GM18870 (cell line): ENCODE data around the gene PLEKHG7.
A peak's percentile ranks its signal among the peaks of the same experiment; 100 is the strongest.
"Not testable (repeated sequence)": the region's sequence is repeated elsewhere in the genome, so short reads cannot be mapped to it uniquely, and the experiment has no call there.

ENCODE experiments used
- ATAC-seq: cut with Tn5 transposase; IDR thresholded peaks from one replicate; pipeline ENCODE4 v1.9.1; 2021; ENCODE audit warnings: moderate library complexity; ENCODE audit not compliant: unreplicated experiment

The PLEKHG7 gene

GRCh38 chr12:92702754-92703679 is at the start of gene PLEKHG7:
Gene PLEKHG7, plus strand, starts transcription at chr12:92702989. Its CDS starts 3,643 bp downstream, at chr12:92706632.
- ATAC-seq = peak; percentile 97

- ATAC-seq = not testable (repeated sequence)
Measured at GRCh38 chr12:92654256-92654655, 48.5 kb upstream of the PLEKHG7 start.

- ATAC-seq = no peak
Measured at GRCh38 chr12:92654929-92655328, 47.9 kb upstream of the PLEKHG7 start.

GRCh38 chr12:92656911-92657310 is 45.9 kb upstream of the PLEKHG7 start:
- no peak for ATAC-seq

GRCh38 chr12:92657770-92658169 is 45.0 kb upstream of the PLEKHG7 start:
- no peak for ATAC-seq

GRCh38 chr12:92658611-92659010 is 44.2 kb upstream of the PLEKHG7 start:
- ATAC-seq = no peak

GRCh38 chr12:92661269-92661668 is 41.5 kb upstream of the PLEKHG7 start:
- no peak for ATAC-seq

- no peak for ATAC-seq
Measured at GRCh38 chr12:92665496-92665895, 37.3 kb upstream of the PLEKHG7 start.

- no peak for ATAC-seq
Measured at GRCh38 chr12:92668739-92669138, 34.0 kb upstream of the PLEKHG7 start.

- ATAC-seq = not testable (repeated sequence)
Measured at GRCh38 chr12:92671524-92671923, 31.3 kb upstream of the PLEKHG7 start.

GRCh38 chr12:92673756-92674155 is 29.0 kb upstream of the PLEKHG7 start:
- ATAC-seq = peak; percentile 75

GRCh38 chr12:92674500-92674899 is 28.3 kb upstream of the PLEKHG7 start:
- ATAC-seq = no peak

- no peak for ATAC-seq
Measured at GRCh38 chr12:92675092-92675865, 27.5 kb upstream of the PLEKHG7 start.

- ATAC-seq = no peak
Measured at GRCh38 chr12:92676710-92677109, 26.1 kb upstream of the PLEKHG7 start.

- ATAC-seq = no peak
Measured at GRCh38 chr12:92690601-92691000, 12.2 kb upstream of the PLEKHG7 start.

- no peak for ATAC-seq
Measured at GRCh38 chr12:92695056-92695455, 7.7 kb upstream of the PLEKHG7 start.

GRCh38 chr12:92695577-92695976 is 7.2 kb upstream of the PLEKHG7 start:
- no peak for ATAC-seq

GRCh38 chr12:92696216-92696615 is 6.6 kb upstream of the PLEKHG7 start:
- no peak for ATAC-seq

GRCh38 chr12:92698474-92698873 is 4.3 kb upstream of the PLEKHG7 start:
- ATAC-seq = no peak

GRCh38 chr12:92701441-92701840 is 1.3 kb upstream of the PLEKHG7 start:
- ATAC-seq = no peak

GRCh38 chr12:92703786-92704185 is 997 bp downstream of the PLEKHG7 start:
- no peak for ATAC-seq

- no peak for ATAC-seq
Measured at GRCh38 chr12:92706594-92706993, 3.8 kb downstream of the PLEKHG7 start.
